ENCODE measurements around the gene RXRG. TPM values are rescaled to one million over a fixed set of nuclear protein-coding genes. Genes with fewer than 3 reads are reported as not detected.
A peak's percentile ranks its signal among the peaks of the same experiment; 100 is the strongest.

RXRG gene
- total RNA-seq, 2 donors from 2014 or later, result 2.5 to 9.8 TPM

DNA sequence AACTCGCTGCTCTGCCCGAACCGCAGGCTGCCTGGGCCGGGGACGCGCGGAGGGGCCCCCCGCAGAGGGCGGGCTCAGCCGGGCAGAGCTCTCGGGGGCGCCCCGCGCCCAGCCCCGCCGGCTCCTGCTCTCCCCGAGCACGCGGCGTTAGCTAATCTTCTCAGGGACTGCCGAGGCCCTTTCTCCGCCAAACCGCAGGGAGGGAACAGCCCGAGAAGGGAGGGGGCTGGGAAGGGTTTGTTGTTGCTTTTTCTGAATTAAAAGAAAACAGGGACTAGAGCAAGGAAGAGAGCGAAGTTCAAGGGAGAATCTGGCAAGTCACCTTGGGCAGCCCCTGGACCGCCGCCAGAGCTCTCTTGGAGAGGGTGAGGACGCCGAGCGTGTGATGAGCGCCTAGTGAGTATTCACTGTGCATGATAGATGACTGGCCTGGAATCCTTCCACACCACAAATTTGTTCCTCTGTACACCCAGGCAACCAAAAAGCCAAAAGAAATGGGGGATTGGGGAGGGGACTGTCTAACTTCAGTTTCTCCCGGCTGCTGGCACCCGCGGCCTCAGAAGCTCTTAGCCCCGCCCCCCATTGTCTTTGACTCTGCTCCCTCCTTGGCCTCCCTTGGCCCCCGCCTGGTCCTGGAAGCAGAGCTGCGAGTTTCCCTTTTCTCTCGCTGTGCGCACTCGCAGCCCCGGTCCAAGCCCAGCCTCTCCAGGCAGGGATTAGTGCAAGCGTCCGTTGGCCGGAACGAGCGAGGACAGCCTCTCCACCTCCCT is 68.7 kb downstream of the RXRG start:
- peak overlapping the region; percentile 86 for H3K27ac Mint-ChIP-seq

DNA sequence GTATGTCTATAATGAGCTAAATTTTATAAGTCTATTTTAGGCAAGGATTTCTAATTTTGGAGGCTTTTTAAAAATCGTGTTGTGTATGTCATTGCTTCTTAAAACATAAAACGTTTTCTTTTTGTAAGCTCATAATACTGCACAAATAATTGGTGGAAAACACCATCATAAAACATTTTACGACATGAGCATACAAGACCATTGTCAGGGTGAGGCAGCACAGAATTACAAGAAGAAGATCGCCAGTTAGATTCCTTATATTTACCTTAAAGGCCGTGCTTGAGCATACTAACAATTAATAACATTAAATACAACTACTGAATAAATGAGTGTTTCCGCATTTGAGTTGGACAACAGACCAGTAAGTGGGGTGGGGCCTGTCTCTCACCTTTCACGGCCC is 69.3 kb downstream of the RXRG start:
- no peaks in the 10 kb centered on the region for H3K9me3 ChIP-seq (ENCODE audit: control insufficient read depth, low read length)
- Mint-ChIP-seq H3K27ac (no peak overlapping the region), H3K4me1 (peaks cover 14% of the 10 kb centered on the region), H3K4me3 (peak overlapping the region; percentile 73), H3K27me3 (ENCODE audit: insufficient read depth) (peaks cover 55% of the 10 kb centered on the region), H3K36me3 (ENCODE audit: low read depth) (no peaks in the 10 kb centered on the region), H3K9me3 (no peaks in the 10 kb centered on the region)
- H3K9ac ChIP-seq (ENCODE audit: extremely low read depth, low read length, poor library complexity, severe bottlenecking), result peak overlapping the region; percentile 47
- no peak for DNase-seq
- WGBS, 2 experiments (ENCODE audit: insufficient coverage in 1 of 2, insufficient read length in 1 of 2), result 44 to 67% methylated on average over 4 to 7 of the region's 7 CpGs
- TF ChIP-seq, protein P1, sequence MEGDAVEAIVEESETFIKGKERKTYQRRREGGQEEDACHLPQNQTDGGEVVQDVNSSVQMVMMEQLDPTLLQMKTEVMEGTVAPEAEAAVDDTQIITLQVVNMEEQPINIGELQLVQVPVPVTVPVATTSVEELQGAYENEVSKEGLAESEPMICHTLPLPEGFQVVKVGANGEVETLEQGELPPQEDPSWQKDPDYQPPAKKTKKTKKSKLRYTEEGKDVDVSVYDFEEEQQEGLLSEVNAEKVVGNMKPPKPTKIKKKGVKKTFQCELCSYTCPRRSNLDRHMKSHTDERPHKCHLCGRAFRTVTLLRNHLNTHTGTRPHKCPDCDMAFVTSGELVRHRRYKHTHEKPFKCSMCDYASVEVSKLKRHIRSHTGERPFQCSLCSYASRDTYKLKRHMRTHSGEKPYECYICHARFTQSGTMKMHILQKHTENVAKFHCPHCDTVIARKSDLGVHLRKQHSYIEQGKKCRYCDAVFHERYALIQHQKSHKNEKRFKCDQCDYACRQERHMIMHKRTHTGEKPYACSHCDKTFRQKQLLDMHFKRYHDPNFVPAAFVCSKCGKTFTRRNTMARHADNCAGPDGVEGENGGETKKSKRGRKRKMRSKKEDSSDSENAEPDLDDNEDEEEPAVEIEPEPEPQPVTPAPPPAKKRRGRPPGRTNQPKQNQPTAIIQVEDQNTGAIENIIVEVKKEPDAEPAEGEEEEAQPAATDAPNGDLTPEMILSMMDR (conservative IDR thresholded peaks at IDR 0.05), result no peak
- peak overlapping the region; percentile 76 for H3K4me3 ChIP-seq (ENCODE audit: low read length)
- H3K27ac ChIP-seq (ENCODE audit: low read depth, low read length), result no peak overlapping the region
- peaks cover 39% of the 10 kb centered on the region for H3K27me3 ChIP-seq (ENCODE audit: control insufficient read depth, insufficient read depth, low read length, poor library complexity, severe bottlenecking)
- H3K36me3 ChIP-seq (ENCODE audit: control insufficient read depth, insufficient read depth, low read length), result no peaks in the 10 kb centered on the region
- no peaks in the 10 kb centered on the region for H3K4me1 ChIP-seq (ENCODE audit: control insufficient read depth, insufficient read depth, low read length)

More for the DNA sequence above, 68.7 kb downstream of the RXRG start:
- peak; percentile 93 for DNase-seq
- peak overlapping the region; percentile 73 for H3K4me3 Mint-ChIP-seq
- peak overlapping the region; percentile 47 for H3K9ac ChIP-seq (ENCODE audit: extremely low read depth, low read length, poor library complexity, severe bottlenecking)
- H3K9me3 Mint-ChIP-seq, result no peaks in the 10 kb centered on the region
- H3K4me1 ChIP-seq (ENCODE audit: control insufficient read depth, insufficient read depth, low read length), result no peaks in the 10 kb centered on the region
- H3K27me3 ChIP-seq (ENCODE audit: control insufficient read depth, insufficient read depth, low read length, poor library complexity, severe bottlenecking), result peaks cover 35% of the 10 kb centered on the region
- peak overlapping the region; percentile 4 for H3K27ac ChIP-seq (ENCODE audit: low read depth, low read length)
- WGBS, 2 experiments (ENCODE audit: insufficient coverage in 1 of 2, insufficient read length in 1 of 2), result 0 to 1% methylated on average over 5 to 46 of the region's 46 CpGs
- H3K9me3 ChIP-seq (ENCODE audit: control insufficient read depth, low read length), result no peaks in the 10 kb centered on the region
- H3K36me3 Mint-ChIP-seq (ENCODE audit: low read depth), result no peaks in the 10 kb centered on the region
- peaks cover 14% of the 10 kb centered on the region for H3K4me1 Mint-ChIP-seq
- peaks cover 55% of the 10 kb centered on the region for H3K27me3 Mint-ChIP-seq (ENCODE audit: insufficient read depth)
- TF ChIP-seq, protein P1 (conservative IDR thresholded peaks at IDR 0.05), result no peak
- H3K4me3 ChIP-seq (ENCODE audit: low read length), result peak overlapping the region; percentile 76
- H3K36me3 ChIP-seq (ENCODE audit: control insufficient read depth, insufficient read depth, low read length), result no peaks in the 10 kb centered on the region

- H3K4me1 Mint-ChIP-seq, result peaks cover 14% of the 10 kb centered on the region
- H3K36me3 Mint-ChIP-seq (ENCODE audit: low read depth), result no peaks in the 10 kb centered on the region
- H3K27ac ChIP-seq (ENCODE audit: low read depth, low read length), result no peak overlapping the region
- H3K9me3 Mint-ChIP-seq, result no peaks in the 10 kb centered on the region
- no peak for DNase-seq
- no peaks in the 10 kb centered on the region for H3K4me1 ChIP-seq (ENCODE audit: control insufficient read depth, insufficient read depth, low read length)
- no peaks in the 10 kb centered on the region for H3K36me3 ChIP-seq (ENCODE audit: control insufficient read depth, insufficient read depth, low read length)
- no peak overlapping the region for H3K27ac Mint-ChIP-seq
- H3K4me3 ChIP-seq (ENCODE audit: low read length), result no peak overlapping the region
- peaks cover 66% of the 10 kb centered on the region for H3K27me3 Mint-ChIP-seq (ENCODE audit: insufficient read depth)
- 69 to 73% methylated on average over 4 to 5 of the region's 5 CpGs for WGBS, 2 experiments (ENCODE audit: insufficient coverage in 1 of 2, insufficient read length in 1 of 2)
- TF ChIP-seq, protein P1 (conservative IDR thresholded peaks at IDR 0.05), result no peak
- H3K27me3 ChIP-seq (ENCODE audit: control insufficient read depth, insufficient read depth, low read length, poor library complexity, severe bottlenecking), result peaks cover 30% of the 10 kb centered on the region
- no peak overlapping the region for H3K9ac ChIP-seq (ENCODE audit: extremely low read depth, low read length, poor library complexity, severe bottlenecking)
- H3K4me3 Mint-ChIP-seq, result no peak overlapping the region
- no peaks in the 10 kb centered on the region for H3K9me3 ChIP-seq (ENCODE audit: control insufficient read depth, low read length)
These were observed 73.2 kb downstream of the RXRG start for GRCh38 chr1:165371588-165372225.
